Esophagus muscularis mucosa (tissue), 4 donors: ENCODE measurements around the gene PRF1.

Experiments used
- EP300 ChIP-seq: sonication (generic); formaldehyde crosslinking; IDR thresholded peaks from one replicate; pipeline ENCODE4 v1.6.1; 2017; ENCODE audit warnings: antibody characterized with exemption
- POLR2A ChIP-seq: fragments of 450-650 bp; IDR thresholded peaks from one replicate; pipeline ENCODE4 v1.6.1; 2017; ENCODE audit warnings: antibody characterized with exemption, moderate library complexity, mild to moderate bottlenecking, low read depth
- POLR2AphosphoS5 ChIP-seq, 2 donors: sonication (generic); formaldehyde crosslinking; IDR thresholded peaks; one replicate each; pipeline ENCODE4 v1.6.1; 2017; ENCODE audit warnings: antibody characterized with exemption in 2 of 2
- TF ChIP-seq, protein P1 (sequence below), 3 experiments: fragments of 200-600 bp in 2 of 3; fragments of 450-650 bp in 1 of 3; sonication (generic) in 2 of 3; IDR thresholded peaks; one replicate each; pipeline ENCODE4 v1.5.1; 2017 to 2019; ENCODE audit warnings: antibody characterized with exemption in 3 of 3, mild to moderate bottlenecking in 2 of 3, moderate library complexity in 1 of 3

DNA sequence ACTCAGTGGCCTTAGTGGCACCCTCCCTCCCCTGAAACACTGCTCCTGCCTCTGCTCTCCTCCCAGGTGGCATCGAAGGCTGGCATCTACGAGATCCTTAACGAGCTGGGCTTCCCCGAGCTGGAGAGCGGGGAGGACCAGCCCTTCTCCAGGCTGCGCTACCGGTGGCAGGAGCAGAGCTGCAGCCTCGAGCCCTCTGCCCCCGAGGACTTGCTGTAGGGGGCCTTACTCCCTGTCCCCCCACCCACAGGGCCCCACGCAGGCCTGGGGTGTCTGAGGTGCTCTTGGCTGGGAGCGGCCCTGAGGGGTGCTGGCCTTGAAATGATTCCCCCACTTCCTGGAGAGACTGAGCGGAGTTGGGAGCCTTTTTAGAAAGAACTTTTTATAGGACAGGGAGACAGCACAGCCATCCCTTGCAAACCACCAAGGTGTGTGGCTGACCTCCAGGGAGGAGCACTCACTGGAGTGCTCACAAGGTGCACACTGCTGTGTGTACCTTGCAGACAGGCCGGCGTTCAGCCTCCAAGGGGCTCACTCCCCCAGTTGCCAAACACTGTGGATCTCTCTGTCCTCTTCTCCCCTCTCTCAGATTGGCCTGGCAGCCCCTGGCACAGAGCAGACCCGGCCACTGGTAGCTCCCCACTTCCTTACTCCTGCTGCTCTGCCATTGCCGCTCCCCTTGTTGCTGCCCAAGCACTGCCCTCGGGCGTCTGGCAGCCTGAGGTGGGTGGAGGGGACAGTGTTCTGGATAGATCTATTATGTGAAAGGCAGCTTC, 35.8 kb downstream of the PRF1 start:
- TF ChIP-seq, protein P1, sequence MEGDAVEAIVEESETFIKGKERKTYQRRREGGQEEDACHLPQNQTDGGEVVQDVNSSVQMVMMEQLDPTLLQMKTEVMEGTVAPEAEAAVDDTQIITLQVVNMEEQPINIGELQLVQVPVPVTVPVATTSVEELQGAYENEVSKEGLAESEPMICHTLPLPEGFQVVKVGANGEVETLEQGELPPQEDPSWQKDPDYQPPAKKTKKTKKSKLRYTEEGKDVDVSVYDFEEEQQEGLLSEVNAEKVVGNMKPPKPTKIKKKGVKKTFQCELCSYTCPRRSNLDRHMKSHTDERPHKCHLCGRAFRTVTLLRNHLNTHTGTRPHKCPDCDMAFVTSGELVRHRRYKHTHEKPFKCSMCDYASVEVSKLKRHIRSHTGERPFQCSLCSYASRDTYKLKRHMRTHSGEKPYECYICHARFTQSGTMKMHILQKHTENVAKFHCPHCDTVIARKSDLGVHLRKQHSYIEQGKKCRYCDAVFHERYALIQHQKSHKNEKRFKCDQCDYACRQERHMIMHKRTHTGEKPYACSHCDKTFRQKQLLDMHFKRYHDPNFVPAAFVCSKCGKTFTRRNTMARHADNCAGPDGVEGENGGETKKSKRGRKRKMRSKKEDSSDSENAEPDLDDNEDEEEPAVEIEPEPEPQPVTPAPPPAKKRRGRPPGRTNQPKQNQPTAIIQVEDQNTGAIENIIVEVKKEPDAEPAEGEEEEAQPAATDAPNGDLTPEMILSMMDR (IDR thresholded peaks at IDR 0.05) = no peak
- no peak for TF ChIP-seq POLR2A
- no peak for TF ChIP-seq POLR2AphosphoS5 (IDR thresholded peaks at IDR 0.05)
- no peak for TF ChIP-seq EP300
